Measurements from ENCODE around the gene SLC35D2. TPM values are rescaled to one million over a fixed set of nuclear protein-coding genes. Genes with fewer than 3 reads are reported as not detected.

SLC35D2 gene
- polyA plus RNA-seq, 1 donor from 2014 or later = 0.07 TPM

DNA sequence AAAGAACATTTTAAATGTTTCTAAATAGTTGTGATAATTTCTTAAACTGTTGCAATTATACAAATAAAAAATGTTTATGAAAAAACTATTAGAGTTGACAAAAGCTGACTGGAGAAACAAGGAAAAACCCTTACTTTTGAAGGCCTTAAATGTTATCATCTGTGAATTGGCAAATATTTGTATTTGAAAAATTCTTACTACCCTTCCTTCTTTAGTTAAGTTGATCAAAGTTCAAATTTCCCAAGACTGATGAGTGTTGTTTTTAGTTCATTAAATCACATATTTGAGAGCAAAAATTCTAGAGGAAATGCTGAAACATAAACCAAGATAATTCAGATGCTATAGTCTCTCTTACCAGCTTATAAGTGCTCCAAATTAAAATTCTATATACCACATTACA is 2.6 kb upstream of the SLC35D2 start:
- H4K20me1 ChIP-seq (ENCODE audit: insufficient read depth) = no peaks in the 10 kb centered on the region
- no peak overlapping the region for H3K9ac ChIP-seq (ENCODE audit: low read length)
- H3F3A ChIP-seq (ENCODE audit: insufficient read depth, low read length, poor library complexity, severe bottlenecking) = no peaks in the 10 kb centered on the region
- no peak overlapping the region for H3K27ac ChIP-seq (ENCODE audit: low read length)
- no peaks in the 10 kb centered on the region for H3K9me3 ChIP-seq (ENCODE audit: low read length)
- TF ChIP-seq EZH2 (IDR thresholded peaks at IDR 0.05; ENCODE audit: borderline replicate concordance, insufficient read depth, low read length, poor library complexity, severe bottlenecking) (no peak), RAD21 (conservative IDR thresholded peaks at IDR 0.05) (no peak), POLR2AphosphoS5 (IDR thresholded peaks at IDR 0.05) (no peak), TAF1 (IDR thresholded peaks at IDR 0.05; ENCODE audit: low read depth) (no peak), MXI1 (conservative IDR thresholded peaks at IDR 0.05; ENCODE audit: poor library complexity, severe bottlenecking) (no peak), EP300 (conservative IDR thresholded peaks at IDR 0.05; ENCODE audit: poor library complexity, severe bottlenecking) (no peak), SMC3 (conservative IDR thresholded peaks at IDR 0.05; ENCODE audit: poor library complexity) (no peak)
- TF ChIP-seq, protein P1, sequence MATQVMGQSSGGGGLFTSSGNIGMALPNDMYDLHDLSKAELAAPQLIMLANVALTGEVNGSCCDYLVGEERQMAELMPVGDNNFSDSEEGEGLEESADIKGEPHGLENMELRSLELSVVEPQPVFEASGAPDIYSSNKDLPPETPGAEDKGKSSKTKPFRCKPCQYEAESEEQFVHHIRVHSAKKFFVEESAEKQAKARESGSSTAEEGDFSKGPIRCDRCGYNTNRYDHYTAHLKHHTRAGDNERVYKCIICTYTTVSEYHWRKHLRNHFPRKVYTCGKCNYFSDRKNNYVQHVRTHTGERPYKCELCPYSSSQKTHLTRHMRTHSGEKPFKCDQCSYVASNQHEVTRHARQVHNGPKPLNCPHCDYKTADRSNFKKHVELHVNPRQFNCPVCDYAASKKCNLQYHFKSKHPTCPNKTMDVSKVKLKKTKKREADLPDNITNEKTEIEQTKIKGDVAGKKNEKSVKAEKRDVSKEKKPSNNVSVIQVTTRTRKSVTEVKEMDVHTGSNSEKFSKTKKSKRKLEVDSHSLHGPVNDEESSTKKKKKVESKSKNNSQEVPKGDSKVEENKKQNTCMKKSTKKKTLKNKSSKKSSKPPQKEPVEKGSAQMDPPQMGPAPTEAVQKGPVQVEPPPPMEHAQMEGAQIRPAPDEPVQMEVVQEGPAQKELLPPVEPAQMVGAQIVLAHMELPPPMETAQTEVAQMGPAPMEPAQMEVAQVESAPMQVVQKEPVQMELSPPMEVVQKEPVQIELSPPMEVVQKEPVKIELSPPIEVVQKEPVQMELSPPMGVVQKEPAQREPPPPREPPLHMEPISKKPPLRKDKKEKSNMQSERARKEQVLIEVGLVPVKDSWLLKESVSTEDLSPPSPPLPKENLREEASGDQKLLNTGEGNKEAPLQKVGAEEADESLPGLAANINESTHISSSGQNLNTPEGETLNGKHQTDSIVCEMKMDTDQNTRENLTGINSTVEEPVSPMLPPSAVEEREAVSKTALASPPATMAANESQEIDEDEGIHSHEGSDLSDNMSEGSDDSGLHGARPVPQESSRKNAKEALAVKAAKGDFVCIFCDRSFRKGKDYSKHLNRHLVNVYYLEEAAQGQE (IDR thresholded peaks at IDR 0.05; ENCODE audit: borderline replicate concordance) = no peak
- TF ChIP-seq, protein P2, sequence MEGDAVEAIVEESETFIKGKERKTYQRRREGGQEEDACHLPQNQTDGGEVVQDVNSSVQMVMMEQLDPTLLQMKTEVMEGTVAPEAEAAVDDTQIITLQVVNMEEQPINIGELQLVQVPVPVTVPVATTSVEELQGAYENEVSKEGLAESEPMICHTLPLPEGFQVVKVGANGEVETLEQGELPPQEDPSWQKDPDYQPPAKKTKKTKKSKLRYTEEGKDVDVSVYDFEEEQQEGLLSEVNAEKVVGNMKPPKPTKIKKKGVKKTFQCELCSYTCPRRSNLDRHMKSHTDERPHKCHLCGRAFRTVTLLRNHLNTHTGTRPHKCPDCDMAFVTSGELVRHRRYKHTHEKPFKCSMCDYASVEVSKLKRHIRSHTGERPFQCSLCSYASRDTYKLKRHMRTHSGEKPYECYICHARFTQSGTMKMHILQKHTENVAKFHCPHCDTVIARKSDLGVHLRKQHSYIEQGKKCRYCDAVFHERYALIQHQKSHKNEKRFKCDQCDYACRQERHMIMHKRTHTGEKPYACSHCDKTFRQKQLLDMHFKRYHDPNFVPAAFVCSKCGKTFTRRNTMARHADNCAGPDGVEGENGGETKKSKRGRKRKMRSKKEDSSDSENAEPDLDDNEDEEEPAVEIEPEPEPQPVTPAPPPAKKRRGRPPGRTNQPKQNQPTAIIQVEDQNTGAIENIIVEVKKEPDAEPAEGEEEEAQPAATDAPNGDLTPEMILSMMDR (IDR thresholded peaks at IDR 0.05; ENCODE audit: poor library complexity, severe bottlenecking) = no peak
- H3K27me3 ChIP-seq (ENCODE audit: insufficient read depth, low read depth, low read length) = peaks cover 20% of the 10 kb centered on the region
- H3K36me3 ChIP-seq (ENCODE audit: insufficient read depth, low read length) = no peaks in the 10 kb centered on the region
- H3K9me2 ChIP-seq (ENCODE audit: insufficient read depth, low read length) = no peaks in the 10 kb centered on the region
- no peak overlapping the region for H3K4me2 ChIP-seq (ENCODE audit: low read length)
- no peak overlapping the region for H2AFZ ChIP-seq (ENCODE audit: low read depth, low read length)
- no peaks in the 10 kb centered on the region for H3K79me2 ChIP-seq (replicated peaks; ENCODE audit: insufficient read depth, low read length)
- H3K4me3 ChIP-seq (ENCODE audit: low read length) = no peak overlapping the region

DNA sequence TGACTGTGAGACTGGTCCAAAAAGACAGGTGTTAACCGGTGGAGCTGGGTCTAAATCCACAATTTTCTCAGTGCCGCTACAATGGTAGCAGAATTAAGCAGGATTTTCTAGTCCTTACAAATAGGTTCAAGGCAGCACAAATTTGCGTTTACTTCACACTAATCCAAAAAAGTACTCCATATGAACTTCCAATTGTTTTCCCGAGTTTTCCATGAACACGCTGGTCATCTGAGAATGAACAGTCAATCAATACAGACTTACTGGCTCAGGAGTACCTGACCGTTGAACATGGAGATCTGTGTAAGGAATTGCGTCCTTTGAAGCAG is 709 bp downstream of the SLC35D2 start:
- Histone ChIP-seq H3K4me2 (ENCODE audit: low read length) (no peak overlapping the region), H3K9ac (ENCODE audit: low read length) (no peak overlapping the region), H4K20me1 (ENCODE audit: insufficient read depth) (no peaks in the 10 kb centered on the region), H3K9me3 (ENCODE audit: low read length) (no peaks in the 10 kb centered on the region), H3K27ac (ENCODE audit: low read length) (no peak overlapping the region), H2AFZ (ENCODE audit: low read depth, low read length) (no peak overlapping the region), H3K4me3 (ENCODE audit: low read length) (peak overlapping the region; percentile 67), H3K9me2 (ENCODE audit: insufficient read depth, low read length) (no peaks in the 10 kb centered on the region), H3K79me2 (replicated peaks; ENCODE audit: insufficient read depth, low read length) (no peaks in the 10 kb centered on the region), H3K27me3 (ENCODE audit: insufficient read depth, low read depth, low read length) (peaks cover 20% of the 10 kb centered on the region), H3K36me3 (ENCODE audit: insufficient read depth, low read length) (no peaks in the 10 kb centered on the region), H3F3A (ENCODE audit: insufficient read depth, low read length, poor library complexity, severe bottlenecking) (no peaks in the 10 kb centered on the region)
- no peak for TF ChIP-seq RAD21 (conservative IDR thresholded peaks at IDR 0.05)
- no peak for TF ChIP-seq SMC3 (conservative IDR thresholded peaks at IDR 0.05; ENCODE audit: poor library complexity)
- TF ChIP-seq EZH2 (IDR thresholded peaks at IDR 0.05; ENCODE audit: borderline replicate concordance, insufficient read depth, low read length, poor library complexity, severe bottlenecking) = no peak
- TF ChIP-seq, protein P1 (IDR thresholded peaks at IDR 0.05; ENCODE audit: borderline replicate concordance) = no peak
- no peak for TF ChIP-seq POLR2AphosphoS5 (IDR thresholded peaks at IDR 0.05)
- no peak for TF ChIP-seq MXI1 (conservative IDR thresholded peaks at IDR 0.05; ENCODE audit: poor library complexity, severe bottlenecking)
